UCSD-AML1 (cell line): ENCODE measurements around the gene PHB1.
A peak's percentile ranks its signal among the peaks of the same experiment; 100 is the strongest.
"Not testable (repeated sequence)": the region's sequence is repeated elsewhere in the genome, so short reads cannot be mapped to it uniquely, and the experiment has no call there.

Experiments
- DNase-seq: peaks from one replicate; lab custom pipeline; 2025; ENCODE audit not compliant: unreplicated experiment; lab: John Stamatoyannopoulos, UW

Gene PHB1

DNA sequence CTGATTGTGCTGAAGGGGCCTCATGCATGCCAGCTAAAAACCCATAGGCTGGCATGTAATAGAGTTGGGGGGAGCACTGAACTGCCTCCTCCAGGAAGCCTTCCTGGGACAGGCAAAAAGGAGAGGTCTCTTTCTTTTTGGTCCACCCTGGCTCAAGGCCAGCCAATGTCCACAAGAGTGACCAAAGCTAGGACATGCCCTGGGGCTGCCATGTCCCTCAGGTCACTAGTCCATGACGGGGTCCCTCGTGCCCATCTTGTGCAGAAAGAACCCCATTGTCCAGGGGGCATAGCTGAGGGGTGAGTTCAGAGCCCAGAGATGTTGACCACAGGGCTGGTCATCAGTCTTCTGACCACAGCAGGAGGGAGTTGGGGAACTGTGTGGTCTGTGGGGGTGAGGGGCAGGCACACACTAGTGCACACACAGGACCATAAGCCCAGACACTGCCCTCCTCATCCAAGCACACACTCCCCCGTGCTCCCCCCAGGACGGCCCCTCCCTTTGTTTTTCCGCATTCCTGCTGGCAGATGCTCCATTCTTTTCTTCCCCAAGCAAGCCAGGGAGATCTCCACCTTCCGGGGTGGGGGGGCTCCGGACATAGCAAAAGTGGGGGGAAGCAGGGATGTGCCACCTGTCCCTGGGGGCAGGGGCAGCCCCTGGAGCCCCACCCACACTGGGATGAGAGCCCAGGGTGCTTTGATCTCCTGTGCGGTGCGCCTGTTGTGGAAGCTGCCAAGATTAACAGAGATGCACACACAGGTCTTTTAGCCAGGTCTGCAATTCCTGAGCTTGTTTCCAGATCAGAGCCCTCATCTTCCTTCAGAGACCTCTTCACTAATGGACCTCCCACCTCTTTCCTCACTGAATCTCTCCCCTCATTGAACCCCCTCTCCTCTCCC is 25.2 kb upstream of the PHB1 start:
- DNase-seq: no peak

DNA sequence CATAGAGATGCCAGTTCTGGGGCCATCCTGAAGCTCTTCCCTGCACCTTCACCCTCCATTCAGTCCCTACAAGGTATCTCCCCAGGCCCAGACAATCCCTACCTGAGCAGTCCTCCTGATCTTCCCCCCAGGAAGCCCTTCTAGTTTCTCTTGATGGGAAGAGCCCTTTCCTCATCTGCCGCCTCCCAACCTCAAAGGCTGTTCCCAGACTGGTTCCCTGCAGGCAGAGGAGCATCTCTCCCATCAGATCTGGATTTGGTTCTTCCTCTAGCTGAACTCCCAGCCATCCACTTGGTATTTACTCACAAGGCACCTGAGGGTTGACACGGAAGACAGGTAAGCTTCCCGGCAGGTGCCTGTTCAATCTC is 24.6 kb upstream of the PHB1 start:
- no peak for DNase-seq

DNA sequence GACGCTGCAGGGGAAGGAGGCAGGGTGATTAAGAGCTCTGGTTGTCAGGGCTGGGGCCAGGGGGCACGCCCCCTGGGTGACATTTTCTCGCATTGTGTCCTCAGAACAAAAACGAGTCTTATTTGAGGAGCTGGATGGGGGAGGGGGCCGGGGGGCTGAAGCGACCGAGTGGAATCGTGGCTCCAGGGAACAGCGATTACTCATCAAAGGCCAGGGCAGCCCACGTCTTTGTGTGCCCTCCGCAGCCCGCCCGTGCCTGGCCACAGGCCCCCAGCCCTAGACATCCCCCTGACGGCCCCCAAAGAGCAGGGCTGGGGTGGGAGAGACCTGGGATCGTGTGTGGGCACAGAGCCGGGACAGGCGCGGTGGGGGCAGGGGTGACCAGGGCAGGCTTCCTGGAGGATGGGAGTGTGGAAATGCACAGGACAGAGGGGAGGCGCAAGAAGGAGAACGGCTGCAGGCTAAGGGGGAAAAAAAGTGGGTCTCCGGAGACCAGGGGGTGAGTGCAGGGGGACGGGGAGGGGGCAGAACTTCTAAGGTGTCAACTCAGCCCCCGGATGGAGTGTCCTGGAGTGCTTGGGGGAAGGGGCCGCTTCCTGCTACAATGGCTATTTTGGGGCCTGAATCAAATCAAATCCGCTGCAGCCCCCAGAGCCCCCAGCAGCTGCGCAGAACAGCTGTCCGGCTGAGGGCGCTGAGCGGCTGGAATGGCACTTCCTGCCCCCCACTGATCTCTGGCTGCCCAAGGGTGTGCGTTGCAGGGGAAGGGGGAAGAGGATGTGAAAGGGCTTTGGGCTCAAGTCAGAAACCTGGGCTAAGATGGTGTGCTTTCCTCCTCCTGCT is 24.0 kb upstream of the PHB1 start:
- DNase-seq: peak; percentile 36

DNA sequence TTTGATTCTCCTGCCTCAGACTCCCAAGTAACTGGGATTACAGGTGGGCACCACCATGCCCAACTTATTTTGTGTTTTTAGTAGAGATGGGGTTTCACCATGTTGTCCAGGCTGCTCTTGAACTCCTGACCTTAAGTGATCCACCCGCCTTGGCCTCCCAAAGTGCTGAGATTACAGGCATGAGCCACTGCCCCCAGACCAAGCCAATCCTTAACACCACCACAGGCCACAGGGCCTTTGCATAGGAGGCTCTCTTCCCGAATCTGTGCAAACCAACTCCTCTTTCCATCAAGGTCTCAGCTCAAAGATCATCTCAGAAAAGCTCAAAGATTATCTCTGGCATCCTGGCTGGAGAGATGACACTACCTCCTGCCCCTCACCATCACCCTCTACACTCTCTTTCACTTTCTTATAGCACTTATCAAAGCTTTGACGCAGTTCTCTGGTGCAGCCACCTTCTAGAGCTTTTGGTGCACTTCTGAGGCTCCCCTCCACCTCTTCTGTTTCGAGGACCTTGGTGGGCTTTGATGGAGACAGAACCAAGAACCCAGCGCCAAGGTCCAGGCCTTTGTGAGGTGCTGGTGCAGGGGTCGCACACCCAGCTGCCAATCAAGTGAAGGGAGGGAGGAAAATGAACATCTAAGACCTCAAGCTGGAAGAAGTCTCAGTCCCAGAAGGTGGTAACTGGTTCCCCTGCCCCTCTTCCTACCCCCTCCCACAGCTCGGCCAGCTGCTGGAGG is 23.2 kb upstream of the PHB1 start:
- DNase-seq: no peak

DNA sequence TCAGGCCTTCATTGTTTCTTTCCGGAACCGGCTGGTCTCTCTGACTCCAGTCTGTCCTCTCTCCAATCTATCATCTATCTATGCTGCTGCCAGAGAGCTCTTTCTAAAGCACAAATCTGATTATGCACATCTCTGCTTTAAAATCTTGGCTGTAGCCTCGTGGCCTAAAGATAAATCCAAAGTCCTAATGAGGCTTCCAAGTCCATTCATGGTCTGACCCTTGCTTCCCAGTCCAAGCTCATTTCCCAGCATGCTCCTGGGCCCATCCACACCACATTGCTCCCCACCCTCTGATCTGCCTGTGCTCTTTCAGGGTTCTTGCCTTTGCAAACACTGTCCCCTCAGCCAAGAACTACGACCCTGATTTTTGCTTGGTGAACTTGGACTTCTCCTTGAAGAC is 21.5 kb upstream of the PHB1 start:
- no peak for DNase-seq

DNA sequence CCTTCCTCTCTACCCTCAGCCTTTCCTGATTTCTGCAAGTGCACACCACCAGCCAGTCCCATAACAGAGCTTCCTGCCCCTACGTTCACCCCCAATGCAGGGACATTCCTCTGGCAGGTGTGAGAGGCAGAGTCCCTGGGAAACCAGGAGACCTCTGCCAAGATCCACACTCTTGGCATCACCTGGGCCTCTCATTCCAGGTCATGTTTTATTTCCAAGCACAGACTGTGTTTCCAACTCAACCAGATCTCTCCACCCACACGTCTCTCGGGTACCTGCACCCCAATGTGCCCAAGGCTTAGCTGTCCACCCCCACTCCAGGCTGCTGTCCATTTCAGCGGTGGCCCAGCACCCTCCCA is 21.0 kb upstream of the PHB1 start:
- DNase-seq: no peak

DNA sequence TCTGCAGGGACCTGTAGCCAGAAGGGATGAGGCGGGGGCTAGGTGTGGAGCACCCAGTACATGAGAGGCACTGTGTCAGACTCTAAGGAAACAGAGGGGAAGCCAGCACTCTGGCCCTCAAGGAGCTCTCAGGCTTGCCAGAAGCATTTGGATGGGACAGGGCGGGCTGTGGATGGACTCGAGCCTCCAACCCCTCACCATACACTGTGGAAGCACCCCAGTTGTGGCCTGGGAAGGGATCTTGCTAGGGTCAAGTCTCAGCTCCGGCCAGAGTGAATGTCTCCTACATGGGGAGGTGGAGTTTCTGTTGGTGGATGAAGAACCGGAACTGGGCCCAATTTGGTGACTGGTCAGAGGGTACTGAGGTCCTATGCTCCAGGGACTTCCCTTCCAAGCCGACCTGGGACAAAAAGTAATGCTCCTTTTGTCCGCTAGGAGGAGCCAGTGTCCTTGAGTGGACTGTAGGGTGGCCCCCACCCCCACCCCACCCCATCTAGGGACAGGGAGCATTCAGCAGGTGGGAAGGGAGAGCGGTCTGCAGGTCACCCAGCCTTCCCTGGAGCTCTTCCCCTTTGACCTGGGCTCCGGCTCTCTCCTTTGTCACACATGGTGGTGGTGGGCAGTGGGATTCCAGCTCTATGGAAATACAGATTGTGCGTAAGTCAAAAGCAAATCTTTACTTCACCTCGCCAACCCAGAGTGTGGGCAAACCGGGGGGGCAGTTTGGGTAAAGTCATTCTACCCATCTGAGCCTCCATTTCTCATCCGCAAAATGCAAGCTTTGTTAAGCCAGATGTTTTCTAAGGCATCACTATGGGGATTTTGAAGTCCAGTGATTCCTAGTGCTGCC is 20.4 kb upstream of the PHB1 start:
- peak; percentile 42 for DNase-seq

DNA sequence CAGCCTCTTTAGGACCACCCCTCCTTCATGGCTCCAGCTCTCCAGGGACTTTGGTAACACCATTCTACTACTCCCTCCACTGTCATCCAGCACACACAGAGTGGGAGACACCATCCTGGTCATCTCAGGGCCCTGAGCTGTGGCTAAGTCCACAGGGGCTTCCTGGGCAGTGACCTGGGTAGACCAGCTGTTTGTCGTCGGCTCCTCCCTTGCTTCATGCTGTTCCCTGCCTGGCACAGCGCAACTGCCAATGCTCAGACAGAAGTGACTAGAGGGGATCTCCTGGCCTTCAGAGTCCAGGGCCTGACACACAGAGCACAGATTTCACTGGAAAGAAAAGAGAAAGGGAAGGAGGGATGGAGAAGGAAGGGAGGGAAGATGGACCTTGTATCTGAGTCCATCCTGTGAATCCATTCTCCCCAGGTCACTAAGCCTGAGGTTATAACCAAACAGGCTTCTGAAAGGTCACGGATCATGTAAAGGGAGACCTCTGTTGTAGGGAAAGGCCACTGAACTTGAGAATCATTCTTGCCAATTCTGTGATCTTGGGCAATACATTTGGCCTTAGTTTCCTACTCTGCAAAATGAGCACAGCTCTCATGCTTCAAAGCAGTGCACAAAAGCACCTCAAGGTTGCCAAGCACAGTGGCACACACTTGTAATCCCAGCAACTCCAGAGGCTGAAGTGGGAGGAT is 18.5 kb upstream of the PHB1 start:
- no peak for DNase-seq

DNA sequence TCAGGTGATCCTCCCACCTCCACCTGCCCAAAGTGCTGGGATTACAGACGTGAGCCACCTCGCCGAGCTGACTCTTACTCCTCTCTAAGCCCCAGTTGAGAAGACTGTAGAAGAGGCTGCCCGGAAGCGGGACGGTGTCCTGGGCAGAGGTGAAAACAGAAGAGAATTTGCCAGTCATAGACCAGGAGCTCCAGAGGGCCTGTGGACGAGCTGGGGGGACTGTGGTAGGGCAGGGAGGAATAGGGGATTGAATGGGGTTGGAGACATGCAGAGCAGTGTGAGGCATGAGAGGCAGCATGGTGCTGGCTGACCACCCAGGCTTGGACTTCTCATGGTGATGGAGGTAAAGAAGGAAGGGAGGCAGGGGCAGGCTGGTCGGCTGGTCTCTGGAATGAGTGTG is 17.1 kb upstream of the PHB1 start:
- DNase-seq: no peak

DNA sequence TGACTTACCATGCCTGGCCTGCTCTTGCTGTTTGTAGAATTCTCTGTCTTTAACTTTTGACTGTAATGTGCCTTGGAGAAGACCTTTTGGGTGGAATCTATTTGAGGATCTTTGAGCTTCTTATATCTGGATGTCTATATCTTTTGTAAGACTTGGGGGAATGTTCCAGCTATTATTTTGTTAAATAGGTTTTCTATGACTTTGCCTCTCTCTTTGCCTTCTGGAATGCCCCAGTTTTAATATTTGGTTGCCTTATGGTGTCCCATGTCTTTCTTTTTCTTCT is 10.3 kb upstream of the PHB1 start:
- DNase-seq: no peak

DNA sequence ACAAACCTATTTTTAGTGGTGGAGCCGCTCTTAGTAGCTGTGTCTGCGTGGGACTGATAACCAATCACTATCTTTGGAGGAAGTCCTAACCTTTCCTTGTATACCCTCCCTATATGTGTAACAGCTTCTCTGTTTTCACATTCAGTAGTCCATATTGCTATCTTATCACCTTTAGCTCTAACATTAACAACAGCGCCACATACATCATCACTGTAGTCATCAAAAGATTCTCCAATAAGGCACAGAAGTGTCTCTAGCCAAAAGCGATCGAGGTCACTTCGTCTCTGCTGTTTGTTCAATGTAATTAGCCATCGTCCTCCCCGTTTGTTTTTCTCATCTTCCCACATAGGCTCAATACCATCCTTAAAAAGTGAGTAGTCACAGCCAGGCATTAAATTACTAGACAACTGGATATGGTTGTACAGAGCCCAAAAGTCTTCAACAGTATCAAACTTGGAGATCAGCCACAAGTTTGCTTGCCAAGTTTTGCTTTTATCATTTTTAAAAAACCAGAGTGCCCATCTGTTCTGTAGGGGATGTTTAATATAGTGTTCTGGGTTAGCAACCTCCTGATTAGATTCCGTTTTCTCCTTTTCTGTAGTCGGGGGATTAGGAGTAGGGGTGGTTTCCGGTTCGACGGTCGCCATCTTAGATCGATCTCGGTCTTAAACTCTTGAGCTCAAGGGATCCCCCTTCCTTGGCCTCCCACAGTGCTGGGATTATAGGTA is 9.8 kb upstream of the PHB1 start:
- DNase-seq: not testable (repeated sequence)

DNA sequence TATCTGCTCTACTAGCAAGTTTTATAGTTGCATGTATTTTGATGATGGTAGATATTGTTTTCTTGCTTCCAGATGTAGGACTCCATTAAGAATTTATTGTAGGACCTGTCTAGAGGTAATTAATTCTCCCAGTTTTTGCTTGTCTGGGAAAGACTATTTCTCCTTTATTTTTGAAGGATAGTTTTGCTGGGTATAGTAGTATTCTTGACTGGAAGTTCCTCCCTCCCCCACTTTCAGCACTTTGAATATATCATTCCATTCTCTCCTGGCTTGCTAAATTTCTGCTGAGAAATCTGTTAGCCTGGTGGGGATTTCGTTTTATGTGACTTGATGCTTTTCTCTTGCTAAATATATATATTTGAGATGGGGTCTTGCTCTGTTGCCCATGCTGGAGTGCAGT is 8.0 kb upstream of the PHB1 start:
- no peak for DNase-seq

DNA sequence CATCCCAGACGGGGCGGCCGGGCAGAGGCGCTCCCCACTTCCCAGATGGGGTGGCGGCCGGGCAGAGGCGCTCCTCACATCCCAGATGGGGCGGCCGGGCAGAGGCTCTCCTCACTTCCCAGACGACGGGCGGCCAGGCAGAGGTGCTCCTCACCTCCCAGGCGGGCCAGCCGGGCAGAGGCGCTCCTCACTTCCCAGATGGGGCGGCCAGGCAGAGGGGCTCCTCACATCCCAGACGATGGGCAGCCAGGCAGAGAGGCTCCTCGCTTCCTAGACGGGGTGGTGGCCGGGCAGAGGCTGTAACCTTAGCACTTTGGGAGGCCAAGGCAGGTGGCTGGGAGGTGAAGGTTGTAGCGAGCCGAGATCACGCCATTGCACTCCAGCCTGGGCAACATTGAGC is 5.1 kb upstream of the PHB1 start:
- not testable (repeated sequence) for DNase-seq

DNA sequence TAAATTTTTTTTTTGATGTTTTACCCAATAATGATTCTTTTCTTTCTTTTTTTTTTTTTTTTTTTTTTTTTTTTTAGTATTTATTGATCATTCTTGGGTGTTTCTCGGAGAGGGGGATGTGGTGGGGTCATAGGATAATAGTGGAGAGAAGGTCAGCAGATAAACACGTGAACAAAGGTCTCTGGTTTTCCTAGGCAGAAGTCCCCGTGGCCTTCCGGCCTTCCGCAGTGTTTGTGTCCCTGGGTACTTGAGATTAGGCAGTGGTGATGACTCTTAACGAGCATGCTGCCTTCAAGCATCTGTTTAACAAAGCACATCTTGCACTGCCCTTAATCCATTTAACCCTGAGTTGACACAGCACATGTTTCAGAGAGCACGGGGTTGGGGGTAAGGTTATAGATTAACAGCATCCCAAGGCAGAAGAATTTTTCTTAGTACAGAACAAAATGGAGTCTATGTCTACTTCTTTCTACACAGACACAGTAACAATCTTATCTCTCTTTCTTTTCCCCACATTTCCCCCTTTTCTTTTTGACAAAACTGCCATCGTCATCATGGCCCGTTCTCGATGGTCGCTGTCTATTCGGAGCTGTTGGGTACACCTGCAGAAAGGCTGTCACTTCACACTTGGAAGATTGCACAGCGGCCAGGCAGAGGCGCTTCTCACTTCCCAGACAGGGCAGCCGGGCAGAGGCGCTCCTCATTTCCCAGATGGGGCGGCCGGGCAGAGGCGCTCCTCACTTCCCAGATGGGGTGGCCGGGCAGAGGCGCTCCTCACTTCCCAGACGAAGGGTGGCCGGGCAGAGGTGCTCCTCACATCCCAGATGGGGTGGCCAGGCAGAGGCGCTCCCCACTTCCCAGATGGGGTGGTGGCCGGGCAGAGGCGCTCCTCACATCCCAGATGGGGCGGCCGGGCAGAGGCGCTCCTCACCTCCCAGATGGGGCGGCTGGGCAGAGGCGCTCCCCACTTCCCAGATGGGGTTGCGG is 4.4 kb upstream of the PHB1 start:
- not testable (repeated sequence) for DNase-seq

DNA sequence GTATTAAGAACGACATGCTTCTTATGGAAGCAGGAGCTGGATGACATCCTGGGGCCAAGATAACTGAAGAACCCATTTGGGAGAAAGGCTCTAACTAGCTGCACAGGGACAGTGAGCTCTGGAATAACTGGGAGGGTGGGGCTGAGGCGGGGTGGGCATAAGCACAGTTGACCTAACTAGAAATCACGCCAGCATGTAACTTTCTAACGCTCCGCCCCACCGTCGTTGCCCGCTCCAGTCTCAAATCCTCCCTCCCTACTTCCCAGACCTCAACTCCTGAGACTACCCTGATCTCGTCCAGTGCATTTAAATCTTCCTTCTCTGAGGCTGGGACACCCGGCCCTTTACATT is 436 bp downstream of the PHB1 start:
- DNase-seq: no peak

DNA sequence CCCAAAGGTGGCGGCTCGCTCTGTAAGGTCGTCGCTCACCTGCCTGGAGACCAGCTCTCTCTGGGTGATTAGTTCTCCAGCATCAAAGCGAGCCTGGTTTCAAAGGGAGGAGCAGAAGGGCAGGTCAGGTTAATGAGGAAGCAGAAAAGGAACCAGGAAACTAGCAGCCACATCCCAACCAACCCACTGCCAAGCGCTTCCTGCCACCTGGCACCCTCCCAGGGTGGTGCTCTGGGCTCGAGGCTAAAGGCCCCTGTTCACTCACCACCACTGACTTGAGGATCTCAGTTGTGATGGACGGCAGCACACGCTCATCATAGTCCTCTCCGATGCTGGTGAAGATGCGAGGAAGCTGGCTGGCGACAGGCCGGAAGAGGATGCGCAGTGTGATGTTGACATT is 5.6 kb downstream of the PHB1 start:
- DNase-seq: peak; percentile 26

DNA sequence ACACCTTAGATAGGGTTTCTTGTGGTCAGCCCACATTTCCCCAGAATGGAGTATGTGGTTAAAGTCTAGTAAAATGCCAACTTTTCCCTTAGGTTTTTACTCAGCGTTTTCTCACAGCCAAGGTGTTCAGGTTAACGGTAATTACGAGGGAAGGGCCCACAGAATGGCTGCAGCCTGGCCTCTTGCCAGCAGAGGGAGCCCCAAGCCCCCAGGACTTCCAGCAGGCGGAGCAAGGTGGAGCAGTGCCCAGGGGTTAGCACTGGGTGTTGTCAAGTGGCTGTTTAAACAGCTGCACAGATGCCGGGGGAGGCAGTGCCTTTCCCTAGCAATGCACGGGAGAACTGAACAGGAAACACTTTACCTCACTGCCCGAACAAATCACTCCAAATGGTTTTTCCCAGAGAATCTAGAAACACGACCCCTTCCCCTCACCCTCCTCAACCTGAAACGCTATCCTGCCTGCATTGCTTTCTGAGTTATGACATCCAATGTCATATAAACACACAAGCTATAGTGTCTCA is 6.6 kb downstream of the PHB1 start:
- DNase-seq: peak; percentile 76

DNA sequence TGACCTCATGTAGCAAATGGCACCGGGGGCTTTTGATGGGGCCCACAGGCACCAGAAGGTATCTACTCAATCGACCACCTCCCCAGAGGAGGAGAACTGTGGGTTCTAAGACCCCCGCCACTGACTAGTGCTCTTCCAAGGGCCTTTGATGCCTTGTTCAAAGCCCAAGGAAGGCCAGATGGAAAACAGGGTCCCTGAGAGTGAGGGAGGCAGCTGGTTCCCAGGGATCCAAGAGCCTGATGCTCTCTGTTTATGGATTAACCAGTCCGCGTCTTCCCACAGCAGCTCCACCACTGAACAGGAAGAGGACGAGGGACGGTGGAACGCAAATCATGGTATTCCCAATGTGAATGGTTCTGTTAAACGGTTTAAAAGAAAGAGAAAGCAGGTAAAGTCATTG is 7.6 kb downstream of the PHB1 start:
- DNase-seq: no peak
